HEK293 (cell line): ENCODE data around the gene ASTN2.

Source experiments
- CTCF ChIA-PET: fragments of 350-600 bp; formaldehyde crosslinking; extraction: SDS; loops from one replicate; lab custom pipeline; 2021; ENCODE audit warnings: antibody characterized with exemption; lab: Yijun Ruan, JAX
- POLR2A ChIA-PET: fragments of 300-600 bp; formaldehyde crosslinking; extraction: SDS; loops from one replicate; lab custom pipeline; 2020; ENCODE audit warnings: antibody characterized with exemption, inconsistent platforms; lab: Yijun Ruan, JAX
- H3K27ac ChIP-seq: fragments of 200-500 bp; sonication (Bioruptor generic); 2 replicates; pipeline ENCODE4 v1.5.1; 2014; ENCODE audit warnings: low read depth, low read length, control low read depth, inconsistent platforms; ENCODE audit errors: extremely low read depth
- H3K36me3 ChIP-seq, 2 experiments: fragments of 200-500 bp in 1 of 2; sonication (Bioruptor generic) in 1 of 2; 1 replicate in 1 of 2; 2 replicates in 1 of 2; pipeline ENCODE4 v1.5.1; 2014 to 2017; ENCODE audit warnings: inconsistent platforms in 2 of 2, low read length in 2 of 2; ENCODE audit not compliant: control insufficient read depth in 2 of 2, insufficient read depth in 1 of 2
- H3K4me1 ChIP-seq: fragments of 200-500 bp; sonication (Bioruptor generic); 2 replicates; pipeline ENCODE4 v1.5.1; 2014; ENCODE audit warnings: mild to moderate bottlenecking, low read length, inconsistent platforms; ENCODE audit not compliant: control insufficient read depth, insufficient read depth
- H3K4me3 ChIP-seq: 2 replicates; pipeline ENCODE4 v1.5.1; 2011; ENCODE audit warnings: low read depth, mild to moderate bottlenecking, control low read depth, low read length, moderate library complexity
- H3K9me3 ChIP-seq: fragments of 200-500 bp; sonication (Bioruptor generic); 2 replicates; pipeline ENCODE4 v1.5.1; 2014; ENCODE audit warnings: low read depth, low read length, inconsistent platforms; ENCODE audit not compliant: control insufficient read depth, insufficient read depth
- GLIS1 ChIP-seq: fragments of 450-650 bp; formaldehyde crosslinking; IDR thresholded peaks from 2 replicates; pipeline ENCODE4 v1.5.1; 2016; ENCODE audit warnings: missing biosample characterization, missing genetic modification characterization
- KLF9 ChIP-seq: fragments of 450-650 bp; formaldehyde crosslinking; IDR thresholded peaks from 2 replicates; pipeline ENCODE4 v1.5.1; 2016; ENCODE audit warnings: missing biosample characterization, missing genetic modification characterization, low read depth
- MEIS1 ChIP-seq: sonication (generic); formaldehyde crosslinking; IDR thresholded peaks from 2 replicates; pipeline ENCODE4 v1.8.1; 2022; ENCODE audit warnings: missing genetic modification reagents, mild to moderate bottlenecking, borderline replicate concordance
- OSR2 ChIP-seq: fragments of 450-650 bp; formaldehyde crosslinking; IDR thresholded peaks from 2 replicates; pipeline ENCODE4 v1.5.1; 2016; ENCODE audit warnings: missing biosample characterization, missing genetic modification characterization
- PRDM1 ChIP-seq: fragments of 450-650 bp; formaldehyde crosslinking; IDR thresholded peaks from 2 replicates; pipeline ENCODE4; 2016; ENCODE audit warnings: missing biosample characterization, missing genetic modification characterization
- REPIN1 ChIP-seq: fragments of 450-650 bp; formaldehyde crosslinking; IDR thresholded peaks from 2 replicates; pipeline ENCODE4 v1.5.1; 2017; ENCODE audit warnings: missing biosample characterization, missing genetic modification characterization, low read depth
- SCRT1 ChIP-seq: fragments of 450-650 bp; formaldehyde crosslinking; IDR thresholded peaks from 2 replicates; pipeline ENCODE4 v1.5.1; 2016; ENCODE audit warnings: missing biosample characterization, missing genetic modification characterization, borderline replicate concordance
- SETDB1 ChIP-seq: IDR thresholded peaks from one replicate; pipeline ENCODE4 v1.6.1; 2017; ENCODE audit warnings: mild to moderate bottlenecking, low read length, moderate library complexity, mixed read lengths; ENCODE audit not compliant: insufficient read length
- ZEB2 ChIP-seq: fragments of 450-650 bp; formaldehyde crosslinking; IDR thresholded peaks from 2 replicates; pipeline ENCODE4 v1.5.1; 2016; ENCODE audit warnings: missing biosample characterization, missing genetic modification characterization
- ZNF112 ChIP-seq: fragments of 450-650 bp; formaldehyde crosslinking; IDR thresholded peaks from 2 replicates; pipeline ENCODE4 v1.5.0; 2017; ENCODE audit warnings: missing biosample characterization, missing genetic modification characterization
- ZNF114 ChIP-seq: fragments of 450-650 bp; formaldehyde crosslinking; IDR thresholded peaks from 2 replicates; pipeline ENCODE4 v1.5.0; 2017; ENCODE audit warnings: missing biosample characterization, missing genetic modification characterization
- ZNF140 ChIP-seq: fragments of 450-650 bp; formaldehyde crosslinking; IDR thresholded peaks from 2 replicates; pipeline ENCODE4 v1.5.1; 2016; ENCODE audit warnings: missing biosample characterization, missing genetic modification characterization
- ZNF157 ChIP-seq: fragments of 450-650 bp; formaldehyde crosslinking; IDR thresholded peaks from 2 replicates; pipeline ENCODE4 v1.5.1; 2016; ENCODE audit warnings: missing biosample characterization, missing genetic modification characterization
- ZNF169 ChIP-seq: fragments of 450-650 bp; formaldehyde crosslinking; IDR thresholded peaks from 2 replicates; pipeline ENCODE4 v1.5.1; 2016; ENCODE audit warnings: missing biosample characterization, missing genetic modification characterization
- ZNF174 ChIP-seq: fragments of 450-650 bp; formaldehyde crosslinking; IDR thresholded peaks from 2 replicates; pipeline ENCODE4 v1.5.0; 2017; ENCODE audit warnings: missing biosample characterization, mild to moderate bottlenecking, missing genetic modification characterization
- ZNF184 ChIP-seq: fragments of 450-650 bp; IDR thresholded peaks from 2 replicates; pipeline ENCODE4 v1.5.1; 2018; ENCODE audit warnings: missing biosample characterization, mild to moderate bottlenecking, missing genetic modification characterization
- ZNF19 ChIP-seq: fragments of 450-650 bp; formaldehyde crosslinking; IDR thresholded peaks from 2 replicates; pipeline ENCODE4; 2016; ENCODE audit warnings: missing biosample characterization, missing genetic modification characterization, low read depth
- ZNF23 ChIP-seq: fragments of 450-650 bp; formaldehyde crosslinking; IDR thresholded peaks from 2 replicates; pipeline ENCODE4 v1.5.1; 2016; ENCODE audit warnings: missing biosample characterization, missing genetic modification characterization, borderline replicate concordance
- ZNF274 ChIP-seq, 2 experiments: fragments of 200-500 bp in 1 of 2; fragments of 450-650 bp in 1 of 2; sonication (Bioruptor generic) in 1 of 2; formaldehyde crosslinking in 1 of 2; IDR thresholded peaks; 2 replicates each; pipeline versions ENCODE4 v1.5.1 to v1.6.1; 2014 to 2016; ENCODE audit warnings: borderline replicate concordance in 1 of 2, inconsistent platforms in 1 of 2, low read length in 1 of 2, missing biosample characterization in 1 of 2, missing genetic modification characterization in 1 of 2
- ZNF292 ChIP-seq: fragments of 450-650 bp; formaldehyde crosslinking; IDR thresholded peaks from 2 replicates; pipeline ENCODE4 v1.5.1; 2016; ENCODE audit warnings: low read depth, missing biosample characterization, missing genetic modification characterization, borderline replicate concordance
- ZNF335 ChIP-seq: fragments of 450-650 bp; formaldehyde crosslinking; conservative IDR thresholded peaks from 2 replicates; pipeline ENCODE4 v1.5.1; 2016; ENCODE audit warnings: missing biosample characterization, missing genetic modification characterization
- ZNF366 ChIP-seq: fragments of 450-650 bp; formaldehyde crosslinking; conservative IDR thresholded peaks from 2 replicates; pipeline ENCODE4 v1.5.1; 2016; ENCODE audit warnings: missing biosample characterization, missing genetic modification characterization
- ZNF391 ChIP-seq: fragments of 450-650 bp; formaldehyde crosslinking; IDR thresholded peaks from 2 replicates; pipeline ENCODE4 v1.5.1; 2016; ENCODE audit warnings: low read depth, missing biosample characterization, missing genetic modification characterization, borderline replicate concordance
- ZNF555 ChIP-seq: fragments of 450-650 bp; formaldehyde crosslinking; conservative IDR thresholded peaks from 2 replicates; pipeline ENCODE4 v1.5.1; 2017; ENCODE audit warnings: missing biosample characterization, mild to moderate bottlenecking, missing genetic modification characterization, inconsistent platforms
- ZNF654 ChIP-seq: fragments of 450-650 bp; formaldehyde crosslinking; IDR thresholded peaks from 2 replicates; pipeline ENCODE4 v1.5.1; 2016; ENCODE audit warnings: low read depth, missing biosample characterization, missing genetic modification characterization
- ZNF791 ChIP-seq: fragments of 450-650 bp; formaldehyde crosslinking; IDR thresholded peaks from 2 replicates; pipeline ENCODE4 v1.5.1; 2016; ENCODE audit warnings: missing biosample characterization, missing genetic modification characterization
- ZNF792 ChIP-seq: fragments of 450-650 bp; formaldehyde crosslinking; IDR thresholded peaks from 2 replicates; pipeline ENCODE4 v1.5.1; 2016; ENCODE audit warnings: missing biosample characterization, missing genetic modification characterization
- ZSCAN30 ChIP-seq: fragments of 450-650 bp; IDR thresholded peaks from 2 replicates; pipeline ENCODE4 v1.5.1; 2018; ENCODE audit warnings: missing biosample characterization, mild to moderate bottlenecking, missing genetic modification characterization, moderate library complexity
- TF ChIP-seq, protein P1 (sequence below): fragments of 450-650 bp; formaldehyde crosslinking; IDR thresholded peaks from 2 replicates; pipeline ENCODE4 v1.5.1; 2016; ENCODE audit warnings: missing biosample characterization, missing genetic modification characterization
- TF ChIP-seq, protein P2 (sequence below): fragments of 450-650 bp; formaldehyde crosslinking; IDR thresholded peaks from 2 replicates; pipeline ENCODE4 v1.5.1; 2016; ENCODE audit warnings: missing biosample characterization, missing genetic modification characterization
- TF ChIP-seq, protein P3 (sequence below): IDR thresholded peaks from 2 replicates; pipeline ENCODE4 v1.6.1; 2011; ENCODE audit warnings: mild to moderate bottlenecking, low read depth, low read length, borderline replicate concordance

The ASTN2 gene

DNA sequence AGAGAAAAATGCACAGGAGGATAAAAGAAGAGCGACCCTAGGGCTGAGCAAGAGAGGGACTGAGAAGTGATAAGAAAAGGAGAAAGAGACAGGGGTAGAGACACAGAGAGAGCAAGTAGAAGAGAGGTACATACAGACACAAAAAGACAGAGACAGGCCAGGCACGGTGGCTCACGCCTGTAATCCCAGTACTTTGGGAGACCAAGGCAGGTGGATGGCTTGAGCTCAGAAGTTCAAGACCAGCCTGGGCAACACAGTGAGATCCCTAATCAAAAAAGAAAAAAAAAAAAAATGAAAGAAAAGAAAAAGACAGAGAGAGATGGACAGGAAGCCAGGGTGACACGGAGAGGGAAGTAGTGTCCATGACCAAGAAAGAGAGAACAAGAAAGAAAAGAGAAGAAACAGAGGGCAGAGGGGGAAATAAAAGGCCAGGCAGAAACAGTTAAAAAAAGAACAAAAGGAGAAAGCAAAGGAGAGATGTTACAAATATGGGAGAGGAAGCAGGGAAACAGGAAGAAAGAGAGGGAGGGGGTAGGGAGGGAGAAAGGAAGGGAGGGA is 937.2 kb downstream of the ASTN2 start (continued):
- TF ChIP-seq ZNF366 (tag by site-specific recombination) (no peak), KLF9 (tag by site-specific recombination) (no peak)

DNA sequence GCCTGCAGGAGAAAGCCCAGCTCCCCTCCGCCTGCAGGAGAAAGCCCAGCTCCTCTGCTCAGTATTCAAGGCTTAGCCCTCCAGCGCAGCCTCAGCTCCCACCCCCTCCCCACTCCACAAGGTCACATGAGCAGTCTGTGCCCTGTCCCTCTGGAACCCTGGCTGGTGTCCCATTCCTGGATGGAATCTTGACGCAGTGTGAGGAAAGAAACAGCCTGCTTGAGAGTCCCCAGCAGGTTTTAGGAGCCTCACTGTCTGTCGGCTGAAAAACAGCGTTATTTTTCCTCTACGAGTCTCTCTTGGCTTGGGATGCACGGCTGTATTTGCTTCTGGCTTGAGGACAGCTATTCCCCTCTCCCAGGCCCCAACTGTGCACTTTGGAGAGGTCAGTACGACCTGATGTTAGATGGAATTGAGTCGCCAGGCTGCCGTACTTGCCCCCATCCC is 937.9 kb downstream of the ASTN2 start:
- ChIA-PET POLR2A (no interaction called here), CTCF (no interaction called here)
- TF ChIP-seq, protein P1, sequence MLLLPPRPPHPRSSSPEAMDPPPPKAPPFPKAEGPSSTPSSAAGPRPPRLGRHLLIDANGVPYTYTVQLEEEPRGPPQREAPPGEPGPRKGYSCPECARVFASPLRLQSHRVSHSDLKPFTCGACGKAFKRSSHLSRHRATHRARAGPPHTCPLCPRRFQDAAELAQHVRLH (tag by site-specific recombination): no peak
- no peak for TF ChIP-seq ZNF555
- TF ChIP-seq REPIN1 (tag by site-specific recombination): no peak
- no peak for TF ChIP-seq ZNF791 (tag by site-specific recombination)
- no peak for TF ChIP-seq ZNF19
- TF ChIP-seq ZNF23 (tag by site-specific recombination): no peak
- TF ChIP-seq PRDM1 (tag by site-specific recombination): no peak
- TF ChIP-seq ZSCAN30 (tag by site-specific recombination): no peak
- no peak for TF ChIP-seq SCRT1 (tag by site-specific recombination)
- no peak for TF ChIP-seq ZNF169 (tag by site-specific recombination)
- TF ChIP-seq ZNF335: no peak
- no peak for TF ChIP-seq ZNF174 (tag by site-specific recombination)
- TF ChIP-seq ZNF140: no peak
- TF ChIP-seq ZNF114 (tag by site-specific recombination): no peak
- TF ChIP-seq ZNF112 (tag by site-specific recombination): no peak
- H3K27ac ChIP-seq: no peak overlapping the region
- H3K4me1 ChIP-seq: no peaks in the 10 kb centered on the region
- H3K36me3 ChIP-seq: no peaks in the 10 kb centered on the region
- no peak overlapping the region for H3K4me3 ChIP-seq
- no peaks in the 10 kb centered on the region for H3K9me3 ChIP-seq

DNA sequence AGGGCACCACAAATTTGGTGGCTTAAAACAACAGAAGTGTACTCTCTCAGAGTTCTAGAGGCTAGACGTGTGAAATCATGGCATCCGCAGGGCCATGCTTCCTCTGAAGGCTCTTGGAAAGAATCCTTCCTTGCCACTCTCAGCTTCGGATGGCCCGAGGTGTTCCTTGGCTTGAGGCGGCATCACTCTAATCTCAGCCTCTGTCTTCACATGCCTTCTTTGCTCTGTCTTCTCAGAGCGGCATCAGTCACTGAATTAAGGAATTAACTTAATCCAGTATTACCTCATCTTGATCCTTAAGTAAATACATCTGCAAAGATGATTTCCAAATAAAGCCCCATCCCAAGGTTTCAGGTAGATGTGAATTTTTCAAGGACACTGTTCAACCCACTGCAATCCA is 938.9 kb downstream of the ASTN2 start:
- no peaks in the 10 kb centered on the region for H3K9me3 ChIP-seq
- H3K4me1 ChIP-seq: no peaks in the 10 kb centered on the region
- TF ChIP-seq ZEB2 (tag by site-specific recombination) (no peak), MEIS1 (CRISPR knock-in tag) (no peak), SETDB1 (no peak)
- no peak overlapping the region for H3K4me3 ChIP-seq
- ChIA-PET POLR2A (no interaction called here), CTCF (no interaction called here)
- no peak overlapping the region for H3K27ac ChIP-seq
- no peaks in the 10 kb centered on the region for H3K36me3 ChIP-seq

DNA sequence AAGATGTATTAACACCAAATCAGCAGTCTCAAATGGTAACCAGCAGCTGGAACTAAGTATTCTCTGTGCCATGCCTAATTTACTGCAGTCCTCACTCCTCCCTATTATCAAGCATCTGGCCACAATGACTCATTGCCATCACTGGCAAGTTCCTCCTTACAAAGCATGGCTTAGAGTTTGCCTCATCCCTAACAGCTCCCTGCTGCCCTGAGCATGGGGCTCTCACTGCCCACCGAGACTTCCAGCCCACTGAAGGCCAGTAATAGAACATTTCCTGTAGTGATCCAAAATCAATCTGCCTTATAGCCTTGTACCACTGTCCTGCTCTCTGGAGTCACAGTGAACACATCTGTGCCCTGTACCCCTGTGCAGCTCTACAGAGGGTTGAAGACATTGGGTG is 939.7 kb downstream of the ASTN2 start:
- Histone ChIP-seq H3K36me3 (no peaks in the 10 kb centered on the region), H3K9me3 (no peaks in the 10 kb centered on the region), H3K4me1 (no peaks in the 10 kb centered on the region), H3K27ac (no peak overlapping the region), H3K4me3 (no peak overlapping the region)
- CTCF ChIA-PET: interaction anchor here (0.6 kb wide), 1 partner anchor 883 kb away, joined by 3 read pairs; no protein-coding TSS in a partner anchor
- POLR2A ChIA-PET: no interaction called here
- TF ChIP-seq ZNF654 (tag by site-specific recombination): no peak
- TF ChIP-seq, protein P2, sequence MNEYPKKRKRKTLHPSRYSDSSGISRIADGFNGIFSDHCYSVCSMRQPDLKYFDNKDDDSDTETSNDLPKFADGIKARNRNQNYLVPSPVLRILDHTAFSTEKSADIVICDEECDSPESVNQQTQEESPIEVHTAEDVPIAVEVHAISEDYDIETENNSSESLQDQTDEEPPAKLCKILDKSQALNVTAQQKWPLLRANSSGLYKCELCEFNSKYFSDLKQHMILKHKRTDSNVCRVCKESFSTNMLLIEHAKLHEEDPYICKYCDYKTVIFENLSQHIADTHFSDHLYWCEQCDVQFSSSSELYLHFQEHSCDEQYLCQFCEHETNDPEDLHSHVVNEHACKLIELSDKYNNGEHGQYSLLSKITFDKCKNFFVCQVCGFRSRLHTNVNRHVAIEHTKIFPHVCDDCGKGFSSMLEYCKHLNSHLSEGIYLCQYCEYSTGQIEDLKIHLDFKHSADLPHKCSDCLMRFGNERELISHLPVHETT (tag by site-specific recombination): no peak
- TF ChIP-seq ZNF391: no peak
- no peak for TF ChIP-seq ZNF157 (tag by site-specific recombination)
- TF ChIP-seq ZNF274 (IDR thresholded peaks at IDR 0.05; ENCODE audit: low read length): no peak
- no peak for TF ChIP-seq ZNF274 (tag by site-specific recombination; IDR thresholded peaks at IDR 0.05; ENCODE audit: borderline replicate concordance)
- TF ChIP-seq, protein P3, sequence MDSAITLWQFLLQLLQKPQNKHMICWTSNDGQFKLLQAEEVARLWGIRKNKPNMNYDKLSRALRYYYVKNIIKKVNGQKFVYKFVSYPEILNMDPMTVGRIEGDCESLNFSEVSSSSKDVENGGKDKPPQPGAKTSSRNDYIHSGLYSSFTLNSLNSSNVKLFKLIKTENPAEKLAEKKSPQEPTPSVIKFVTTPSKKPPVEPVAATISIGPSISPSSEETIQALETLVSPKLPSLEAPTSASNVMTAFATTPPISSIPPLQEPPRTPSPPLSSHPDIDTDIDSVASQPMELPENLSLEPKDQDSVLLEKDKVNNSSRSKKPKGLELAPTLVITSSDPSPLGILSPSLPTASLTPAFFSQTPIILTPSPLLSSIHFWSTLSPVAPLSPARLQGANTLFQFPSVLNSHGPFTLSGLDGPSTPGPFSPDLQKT: no peak
- no peak for TF ChIP-seq ZNF184 (tag by site-specific recombination)
- TF ChIP-seq ZNF792 (tag by site-specific recombination): no peak
- no peak for TF ChIP-seq ZNF292 (tag by site-specific recombination)
- TF ChIP-seq OSR2 (tag by site-specific recombination): no peak
- no peak for TF ChIP-seq GLIS1 (tag by site-specific recombination)
